ENCODE results near the gene SLAMF9. TPM values are rescaled to one million over a fixed set of nuclear protein-coding genes. Genes with fewer than 3 reads are reported as not detected.

The SLAMF9 gene
- total RNA-seq, 1 experiment from 2014 or later, result not detected

- Mint-ChIP-seq H3K36me3 (no peaks in the 10 kb centered on the region), H3K27me3 (ENCODE audit: low read depth) (peaks cover 4% of the 10 kb centered on the region), H3K9me3 (no peaks in the 10 kb centered on the region), H3K27ac (no peak overlapping the region), H3K4me3 (no peak overlapping the region), H3K4me1 (no peaks in the 10 kb centered on the region; the same call in 1 of the 2 replicates)
- DNase-seq (ENCODE audit: low spot score), result no peak
- ATAC-seq, result no peak
- ChIA-PET CTCF (interaction anchor here (2.0 to 4.3 kb wide), 3 partner anchors 12 to 159 kb away, joined by 4 to 32 read pairs (median 4); partner anchors contain the start of gene IGSF9), POLR2A (no interaction called here)
- TF ChIP-seq PREB (CRISPR knock-in tag; IDR thresholded peaks at IDR 0.05; ENCODE audit: borderline replicate concordance) (no peak), E2F4 (CRISPR knock-in tag; IDR thresholded peaks at IDR 0.05; ENCODE audit: borderline replicate concordance, low read depth) (no peak), ZNF425 (CRISPR knock-in tag; conservative IDR thresholded peaks at IDR 0.05) (no peak), AFF4 (CRISPR knock-in tag; IDR thresholded peaks at IDR 0.05; ENCODE audit: borderline replicate concordance) (no peak), ZNF138 (CRISPR knock-in tag; conservative IDR thresholded peaks at IDR 0.05) (no peak), FOXJ3 (CRISPR knock-in tag; IDR thresholded peaks at IDR 0.05; ENCODE audit: borderline replicate concordance) (no peak)
- TF ChIP-seq, protein P1, sequence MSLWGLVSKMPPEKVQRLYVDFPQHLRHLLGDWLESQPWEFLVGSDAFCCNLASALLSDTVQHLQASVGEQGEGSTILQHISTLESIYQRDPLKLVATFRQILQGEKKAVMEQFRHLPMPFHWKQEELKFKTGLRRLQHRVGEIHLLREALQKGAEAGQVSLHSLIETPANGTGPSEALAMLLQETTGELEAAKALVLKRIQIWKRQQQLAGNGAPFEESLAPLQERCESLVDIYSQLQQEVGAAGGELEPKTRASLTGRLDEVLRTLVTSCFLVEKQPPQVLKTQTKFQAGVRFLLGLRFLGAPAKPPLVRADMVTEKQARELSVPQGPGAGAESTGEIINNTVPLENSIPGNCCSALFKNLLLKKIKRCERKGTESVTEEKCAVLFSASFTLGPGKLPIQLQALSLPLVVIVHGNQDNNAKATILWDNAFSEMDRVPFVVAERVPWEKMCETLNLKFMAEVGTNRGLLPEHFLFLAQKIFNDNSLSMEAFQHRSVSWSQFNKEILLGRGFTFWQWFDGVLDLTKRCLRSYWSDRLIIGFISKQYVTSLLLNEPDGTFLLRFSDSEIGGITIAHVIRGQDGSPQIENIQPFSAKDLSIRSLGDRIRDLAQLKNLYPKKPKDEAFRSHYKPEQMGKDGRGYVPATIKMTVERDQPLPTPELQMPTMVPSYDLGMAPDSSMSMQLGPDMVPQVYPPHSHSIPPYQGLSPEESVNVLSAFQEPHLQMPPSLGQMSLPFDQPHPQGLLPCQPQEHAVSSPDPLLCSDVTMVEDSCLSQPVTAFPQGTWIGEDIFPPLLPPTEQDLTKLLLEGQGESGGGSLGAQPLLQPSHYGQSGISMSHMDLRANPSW (CRISPR knock-in tag; conservative IDR thresholded peaks at IDR 0.05; ENCODE audit: low read depth), result no peak
- TF ChIP-seq, protein P2, sequence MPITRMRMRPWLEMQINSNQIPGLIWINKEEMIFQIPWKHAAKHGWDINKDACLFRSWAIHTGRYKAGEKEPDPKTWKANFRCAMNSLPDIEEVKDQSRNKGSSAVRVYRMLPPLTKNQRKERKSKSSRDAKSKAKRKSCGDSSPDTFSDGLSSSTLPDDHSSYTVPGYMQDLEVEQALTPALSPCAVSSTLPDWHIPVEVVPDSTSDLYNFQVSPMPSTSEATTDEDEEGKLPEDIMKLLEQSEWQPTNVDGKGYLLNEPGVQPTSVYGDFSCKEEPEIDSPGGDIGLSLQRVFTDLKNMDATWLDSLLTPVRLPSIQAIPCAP (CRISPR knock-in tag; IDR thresholded peaks at IDR 0.05), result no peak
- TF ChIP-seq, protein P3, sequence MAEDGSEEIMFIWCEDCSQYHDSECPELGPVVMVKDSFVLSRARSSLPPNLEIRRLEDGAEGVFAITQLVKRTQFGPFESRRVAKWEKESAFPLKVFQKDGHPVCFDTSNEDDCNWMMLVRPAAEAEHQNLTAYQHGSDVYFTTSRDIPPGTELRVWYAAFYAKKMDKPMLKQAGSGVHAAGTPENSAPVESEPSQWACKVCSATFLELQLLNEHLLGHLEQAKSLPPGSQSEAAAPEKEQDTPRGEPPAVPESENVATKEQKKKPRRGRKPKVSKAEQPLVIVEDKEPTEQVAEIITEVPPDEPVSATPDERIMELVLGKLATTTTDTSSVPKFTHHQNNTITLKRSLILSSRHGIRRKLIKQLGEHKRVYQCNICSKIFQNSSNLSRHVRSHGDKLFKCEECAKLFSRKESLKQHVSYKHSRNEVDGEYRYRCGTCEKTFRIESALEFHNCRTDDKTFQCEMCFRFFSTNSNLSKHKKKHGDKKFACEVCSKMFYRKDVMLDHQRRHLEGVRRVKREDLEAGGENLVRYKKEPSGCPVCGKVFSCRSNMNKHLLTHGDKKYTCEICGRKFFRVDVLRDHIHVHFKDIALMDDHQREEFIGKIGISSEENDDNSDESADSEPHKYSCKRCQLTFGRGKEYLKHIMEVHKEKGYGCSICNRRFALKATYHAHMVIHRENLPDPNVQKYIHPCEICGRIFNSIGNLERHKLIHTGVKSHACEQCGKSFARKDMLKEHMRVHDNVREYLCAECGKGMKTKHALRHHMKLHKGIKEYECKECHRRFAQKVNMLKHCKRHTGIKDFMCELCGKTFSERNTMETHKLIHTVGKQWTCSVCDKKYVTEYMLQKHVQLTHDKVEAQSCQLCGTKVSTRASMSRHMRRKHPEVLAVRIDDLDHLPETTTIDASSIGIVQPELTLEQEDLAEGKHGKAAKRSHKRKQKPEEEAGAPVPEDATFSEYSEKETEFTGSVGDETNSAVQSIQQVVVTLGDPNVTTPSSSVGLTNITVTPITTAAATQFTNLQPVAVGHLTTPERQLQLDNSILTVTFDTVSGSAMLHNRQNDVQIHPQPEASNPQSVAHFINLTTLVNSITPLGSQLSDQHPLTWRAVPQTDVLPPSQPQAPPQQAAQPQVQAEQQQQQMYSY (CRISPR knock-in tag; IDR thresholded peaks at IDR 0.05), result no peak
- TF ChIP-seq, protein P4, sequence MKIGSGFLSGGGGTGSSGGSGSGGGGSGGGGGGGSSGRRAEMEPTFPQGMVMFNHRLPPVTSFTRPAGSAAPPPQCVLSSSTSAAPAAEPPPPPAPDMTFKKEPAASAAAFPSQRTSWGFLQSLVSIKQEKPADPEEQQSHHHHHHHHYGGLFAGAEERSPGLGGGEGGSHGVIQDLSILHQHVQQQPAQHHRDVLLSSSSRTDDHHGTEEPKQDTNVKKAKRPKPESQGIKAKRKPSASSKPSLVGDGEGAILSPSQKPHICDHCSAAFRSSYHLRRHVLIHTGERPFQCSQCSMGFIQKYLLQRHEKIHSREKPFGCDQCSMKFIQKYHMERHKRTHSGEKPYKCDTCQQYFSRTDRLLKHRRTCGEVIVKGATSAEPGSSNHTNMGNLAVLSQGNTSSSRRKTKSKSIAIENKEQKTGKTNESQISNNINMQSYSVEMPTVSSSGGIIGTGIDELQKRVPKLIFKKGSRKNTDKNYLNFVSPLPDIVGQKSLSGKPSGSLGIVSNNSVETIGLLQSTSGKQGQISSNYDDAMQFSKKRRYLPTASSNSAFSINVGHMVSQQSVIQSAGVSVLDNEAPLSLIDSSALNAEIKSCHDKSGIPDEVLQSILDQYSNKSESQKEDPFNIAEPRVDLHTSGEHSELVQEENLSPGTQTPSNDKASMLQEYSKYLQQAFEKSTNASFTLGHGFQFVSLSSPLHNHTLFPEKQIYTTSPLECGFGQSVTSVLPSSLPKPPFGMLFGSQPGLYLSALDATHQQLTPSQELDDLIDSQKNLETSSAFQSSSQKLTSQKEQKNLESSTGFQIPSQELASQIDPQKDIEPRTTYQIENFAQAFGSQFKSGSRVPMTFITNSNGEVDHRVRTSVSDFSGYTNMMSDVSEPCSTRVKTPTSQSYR (CRISPR knock-in tag; IDR thresholded peaks at IDR 0.05), result no peak
- TF ChIP-seq, protein P5, sequence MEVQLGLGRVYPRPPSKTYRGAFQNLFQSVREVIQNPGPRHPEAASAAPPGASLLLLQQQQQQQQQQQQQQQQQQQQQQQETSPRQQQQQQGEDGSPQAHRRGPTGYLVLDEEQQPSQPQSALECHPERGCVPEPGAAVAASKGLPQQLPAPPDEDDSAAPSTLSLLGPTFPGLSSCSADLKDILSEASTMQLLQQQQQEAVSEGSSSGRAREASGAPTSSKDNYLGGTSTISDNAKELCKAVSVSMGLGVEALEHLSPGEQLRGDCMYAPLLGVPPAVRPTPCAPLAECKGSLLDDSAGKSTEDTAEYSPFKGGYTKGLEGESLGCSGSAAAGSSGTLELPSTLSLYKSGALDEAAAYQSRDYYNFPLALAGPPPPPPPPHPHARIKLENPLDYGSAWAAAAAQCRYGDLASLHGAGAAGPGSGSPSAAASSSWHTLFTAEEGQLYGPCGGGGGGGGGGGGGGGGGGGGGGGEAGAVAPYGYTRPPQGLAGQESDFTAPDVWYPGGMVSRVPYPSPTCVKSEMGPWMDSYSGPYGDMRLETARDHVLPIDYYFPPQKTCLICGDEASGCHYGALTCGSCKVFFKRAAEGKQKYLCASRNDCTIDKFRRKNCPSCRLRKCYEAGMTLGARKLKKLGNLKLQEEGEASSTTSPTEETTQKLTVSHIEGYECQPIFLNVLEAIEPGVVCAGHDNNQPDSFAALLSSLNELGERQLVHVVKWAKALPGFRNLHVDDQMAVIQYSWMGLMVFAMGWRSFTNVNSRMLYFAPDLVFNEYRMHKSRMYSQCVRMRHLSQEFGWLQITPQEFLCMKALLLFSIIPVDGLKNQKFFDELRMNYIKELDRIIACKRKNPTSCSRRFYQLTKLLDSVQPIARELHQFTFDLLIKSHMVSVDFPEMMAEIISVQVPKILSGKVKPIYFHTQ (CRISPR knock-in tag; IDR thresholded peaks at IDR 0.05), result no peak
Measured at GRCh38 chr1:159957824-159958268, 3.8 kb upstream of the SLAMF9 start.
